ENCODE measurements around the gene PAPPA. TPM values are rescaled to one million over a fixed set of nuclear protein-coding genes. Genes with fewer than 3 reads are reported as not detected.

The PAPPA gene
- total RNA-seq, 1 donor from 2014 or later, result 0.69 TPM

GRCh38 chr9:116156621-116157314 lies 3.2 kb downstream of the PAPPA start:
- H3K27ac ChIP-seq (replicated peaks), result peak overlapping the region; percentile 88
- peaks cover 32% of the 10 kb centered on the region for H3K27me3 ChIP-seq (ENCODE audit: low read depth)
- intact Hi-C loops (cut with micrococcal nuclease), result no loop called here

DNA sequence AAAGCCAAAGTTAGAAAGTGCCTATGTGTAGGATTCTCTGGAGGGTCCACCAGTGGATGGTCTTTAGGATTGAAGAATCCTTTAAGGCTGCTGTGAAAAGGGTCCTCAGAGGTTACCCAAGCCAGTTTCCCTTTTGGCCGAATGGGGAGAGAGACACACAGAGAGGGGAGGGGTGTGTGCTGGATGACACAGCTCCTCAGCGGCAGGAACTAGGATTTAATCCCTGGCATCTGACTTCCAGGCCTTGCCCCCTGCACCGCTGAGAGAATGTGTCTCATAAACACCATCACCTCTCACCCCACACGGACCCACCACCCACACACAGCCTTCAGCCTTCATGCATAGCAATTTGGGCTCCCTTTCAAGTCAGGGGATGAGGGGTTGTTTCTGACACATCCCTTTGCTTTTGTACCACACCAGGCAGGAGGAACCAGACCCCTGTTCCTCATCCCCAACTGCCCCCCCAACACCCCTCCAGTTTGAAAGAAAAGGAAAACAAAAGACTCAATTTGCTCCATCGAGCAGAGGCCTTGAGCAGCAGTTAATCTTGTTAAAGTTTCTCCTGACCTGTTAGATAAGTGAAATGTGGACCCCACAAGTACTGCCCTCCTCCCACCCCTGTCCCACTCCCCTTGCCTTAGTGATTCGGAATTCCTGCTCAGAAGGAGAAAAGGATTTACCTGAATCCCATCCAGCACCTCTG lies 4.0 kb downstream of the PAPPA start:
- intact Hi-C loops (cut with micrococcal nuclease), result no loop called here
- H3K36me3 ChIP-seq, result no peaks in the 10 kb centered on the region
- TF ChIP-seq, protein P1, sequence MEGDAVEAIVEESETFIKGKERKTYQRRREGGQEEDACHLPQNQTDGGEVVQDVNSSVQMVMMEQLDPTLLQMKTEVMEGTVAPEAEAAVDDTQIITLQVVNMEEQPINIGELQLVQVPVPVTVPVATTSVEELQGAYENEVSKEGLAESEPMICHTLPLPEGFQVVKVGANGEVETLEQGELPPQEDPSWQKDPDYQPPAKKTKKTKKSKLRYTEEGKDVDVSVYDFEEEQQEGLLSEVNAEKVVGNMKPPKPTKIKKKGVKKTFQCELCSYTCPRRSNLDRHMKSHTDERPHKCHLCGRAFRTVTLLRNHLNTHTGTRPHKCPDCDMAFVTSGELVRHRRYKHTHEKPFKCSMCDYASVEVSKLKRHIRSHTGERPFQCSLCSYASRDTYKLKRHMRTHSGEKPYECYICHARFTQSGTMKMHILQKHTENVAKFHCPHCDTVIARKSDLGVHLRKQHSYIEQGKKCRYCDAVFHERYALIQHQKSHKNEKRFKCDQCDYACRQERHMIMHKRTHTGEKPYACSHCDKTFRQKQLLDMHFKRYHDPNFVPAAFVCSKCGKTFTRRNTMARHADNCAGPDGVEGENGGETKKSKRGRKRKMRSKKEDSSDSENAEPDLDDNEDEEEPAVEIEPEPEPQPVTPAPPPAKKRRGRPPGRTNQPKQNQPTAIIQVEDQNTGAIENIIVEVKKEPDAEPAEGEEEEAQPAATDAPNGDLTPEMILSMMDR (IDR thresholded peaks at IDR 0.05; ENCODE audit: borderline replicate concordance), result no peak
- no peaks in the 10 kb centered on the region for H3K9me3 ChIP-seq (replicated peaks)
- H3K4me3 ChIP-seq, result peak overlapping the region; percentile 72
- H3K27me3 ChIP-seq (ENCODE audit: low read depth), result peaks cover 30% of the 10 kb centered on the region
- DNase-seq, result no peak
- H3K4me1 ChIP-seq, result peaks cover 36% of the 10 kb centered on the region
- H3K27ac ChIP-seq (replicated peaks), result peak overlapping the region; percentile 88

More at GRCh38 chr9:116156621-116157314, 3.2 kb downstream of the PAPPA start:
- TF ChIP-seq, protein P1 (IDR thresholded peaks at IDR 0.05; ENCODE audit: borderline replicate concordance), result no peak
- Histone ChIP-seq H3K36me3 (no peaks in the 10 kb centered on the region), H3K9me3 (replicated peaks) (no peaks in the 10 kb centered on the region), H3K4me1 (peaks cover 36% of the 10 kb centered on the region), H3K4me3 (peak overlapping the region; percentile 72)
- peak; percentile 76 for DNase-seq

DNA sequence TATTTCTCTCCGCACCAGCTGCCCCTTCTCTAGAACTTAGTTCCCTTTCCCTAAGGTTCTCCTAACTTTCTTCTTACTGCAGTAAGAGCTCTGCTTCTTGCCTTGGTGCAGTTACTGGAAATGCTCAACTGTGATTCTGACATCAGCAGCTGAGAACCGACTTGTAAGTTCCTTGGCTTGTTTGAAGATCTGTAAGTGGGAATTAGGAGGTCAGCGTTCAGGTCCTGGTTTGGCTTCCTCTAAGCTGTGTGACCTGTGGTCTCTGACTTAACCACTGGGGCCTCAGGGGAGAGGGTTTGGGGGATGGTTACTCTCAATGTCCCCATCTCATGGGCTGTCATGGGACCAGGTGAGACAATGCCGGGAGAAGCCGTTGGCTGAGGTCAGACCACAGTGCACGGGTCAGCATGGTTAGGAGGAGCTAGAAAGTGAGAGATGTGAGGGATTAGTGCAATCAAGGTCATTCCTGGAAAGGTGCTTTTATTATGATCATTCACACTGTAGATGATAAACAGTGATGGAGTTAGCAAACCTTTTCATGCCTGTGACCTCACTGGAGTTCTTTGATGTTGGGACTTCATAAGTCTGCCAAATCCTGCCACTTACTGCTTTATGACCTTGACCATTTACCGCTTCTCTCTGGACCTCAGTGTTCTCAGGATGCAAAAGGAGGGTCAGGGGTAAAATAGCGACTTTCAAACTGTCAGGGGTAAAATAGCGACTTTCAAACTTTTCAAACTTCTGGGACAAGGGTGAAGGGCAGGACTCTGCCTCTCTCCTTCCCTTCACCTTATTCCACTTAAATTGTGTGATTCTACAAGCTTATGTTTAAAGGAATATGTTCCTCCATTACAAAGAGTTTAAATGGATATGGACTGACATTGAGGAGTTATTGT lies 7.3 kb downstream of the PAPPA start:
- Histone ChIP-seq H3K27me3 (ENCODE audit: low read depth) (peaks cover 10% of the 10 kb centered on the region), H3K27ac (replicated peaks) (no peak overlapping the region), H3K4me1 (peaks cover 19% of the 10 kb centered on the region), H3K4me3 (no peak overlapping the region), H3K9me3 (replicated peaks) (no peaks in the 10 kb centered on the region), H3K36me3 (no peaks in the 10 kb centered on the region)
- DNase-seq, result no peak
- TF ChIP-seq, protein P1 (IDR thresholded peaks at IDR 0.05; ENCODE audit: borderline replicate concordance), result no peak
- intact Hi-C loops (cut with micrococcal nuclease), result loop anchor here (10.0 kb wide), 1 partner anchor 504 kb away; no protein-coding TSS in a partner anchor

GRCh38 chr9:116162241-116162781 lies 8.7 kb downstream of the PAPPA start:
- H3K9me3 ChIP-seq (replicated peaks), result no peaks in the 10 kb centered on the region
- H3K27me3 ChIP-seq (ENCODE audit: low read depth), result no peaks in the 10 kb centered on the region
- DNase-seq, result no peak
- H3K36me3 ChIP-seq, result no peaks in the 10 kb centered on the region
- no peak overlapping the region for H3K27ac ChIP-seq (replicated peaks)
- peaks cover 10% of the 10 kb centered on the region for H3K4me1 ChIP-seq
- intact Hi-C loops (cut with micrococcal nuclease), result loop anchor here (10.0 kb wide), 1 partner anchor 502 kb away; no protein-coding TSS in a partner anchor
- no peak overlapping the region for H3K4me3 ChIP-seq
- TF ChIP-seq, protein P1 (IDR thresholded peaks at IDR 0.05; ENCODE audit: borderline replicate concordance), result no peak

All from left ventricle myocardium inferior (tissue), 1 donor.